Activated naive CD8-positive, alpha-beta T cell treated with anti-CD3 and anti-CD28 coated beads, Interleukin-2, amount 10 ng/mL, durations not matched to agents 7 days and 5 days (primary cell): ENCODE data around the gene NAAA. TPM values are rescaled to one million over a fixed set of nuclear protein-coding genes. Genes with fewer than 3 reads are reported as not detected.

Source experiments
- ATAC-seq: fragments of 150-1000 bp; cut with Tn5 transposase; one replicate; pipeline ENCODE4 v1.10.0; 2021; ENCODE audit warnings: low read depth, moderate library complexity
- POLR2A ChIA-PET: fragments of 350-600 bp; sonication (Branson Sonifier 250); formaldehyde crosslinking; loops from one replicate; lab custom pipeline; 2021; ENCODE audit warnings: antibody characterized with exemption; lab: Charles Lee
- DNase-seq: peaks from one replicate; pipeline ENCODE4 v3.0.0; 2021
- H3K27ac Mint-ChIP-seq: one replicate; pipeline ENCODE4 v1.8.0; 2022; ENCODE audit warnings: mild to moderate bottlenecking, mixed read lengths
- H3K27me3 Mint-ChIP-seq: one replicate; pipeline ENCODE4 v1.8.0; 2022; ENCODE audit warnings: mild to moderate bottlenecking, moderate library complexity, mixed read lengths
- H3K36me3 Mint-ChIP-seq: one replicate; pipeline ENCODE4 v1.8.0; 2021; ENCODE audit warnings: mild to moderate bottlenecking, mixed read lengths
- H3K4me1 Mint-ChIP-seq: one replicate; pipeline ENCODE4 v1.8.0; 2021; ENCODE audit warnings: mixed read lengths
- H3K4me3 Mint-ChIP-seq: one replicate; pipeline ENCODE4 v1.8.0; 2022; ENCODE audit warnings: mild to moderate bottlenecking, moderate library complexity, mixed read lengths
- H3K9me3 Mint-ChIP-seq: one replicate; pipeline ENCODE4 v1.8.0; 2021; ENCODE audit warnings: mixed read lengths
- total RNA-seq, 2 experiments: library from RNA; stranded (reverse); gene quantifications; one replicate each; pipeline ENCODE4 v1.2.3, GENCODE V29; 2021

The NAAA gene
- total RNA-seq, 2 experiments from 2014 or later: 48.3 to 50.5 TPM

DNA sequence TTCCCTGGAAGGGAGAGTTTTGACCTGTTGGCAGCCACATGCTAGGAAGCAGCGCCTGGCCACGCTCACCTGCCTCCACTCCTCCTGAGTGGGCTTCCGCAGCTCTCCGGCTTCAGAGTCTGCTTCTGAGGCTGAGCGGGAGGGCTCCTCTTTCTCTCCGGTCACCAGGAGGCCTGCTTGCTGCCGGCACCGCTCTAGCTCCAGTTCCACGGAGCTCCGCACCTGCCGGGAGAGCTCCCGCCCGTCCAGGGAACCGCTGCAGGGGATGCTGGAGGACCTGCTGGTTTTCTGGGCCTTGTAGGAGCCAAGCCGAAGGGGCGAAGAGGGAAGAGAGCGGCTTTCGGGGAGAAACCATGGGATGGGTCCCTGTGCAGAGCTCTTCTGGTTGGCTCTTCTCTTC, 64.6 kb downstream of the NAAA start:
- Mint-ChIP-seq H3K36me3 (no peaks in the 10 kb centered on the region), H3K27me3 (peaks cover 5% of the 10 kb centered on the region), H3K4me3 (no peak overlapping the region), H3K27ac (no peak overlapping the region), H3K9me3 (no peaks in the 10 kb centered on the region), H3K4me1 (no peaks in the 10 kb centered on the region)
- DNase-seq (no peak), ATAC-seq (no peak)
- POLR2A ChIA-PET: no interaction called here

DNA sequence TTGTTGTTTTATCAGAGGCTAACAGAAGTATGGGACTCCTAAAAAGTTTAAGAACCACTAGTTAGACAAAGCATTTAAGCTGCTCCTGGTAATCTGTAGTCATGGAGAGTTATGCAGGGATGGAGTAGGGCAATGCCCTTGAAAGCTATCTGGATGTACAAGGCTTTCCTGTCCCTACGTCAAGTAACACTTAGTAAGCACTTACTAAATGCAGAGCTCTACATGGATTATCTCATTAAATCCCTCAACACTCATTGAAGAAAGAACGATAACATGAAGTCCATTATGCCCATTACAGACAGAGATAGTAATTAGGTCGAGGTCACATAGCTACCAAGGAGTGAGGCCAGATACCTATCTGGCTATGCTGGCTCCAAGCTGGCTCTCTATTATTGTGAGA, 71.7 kb downstream of the NAAA start:
- no peak overlapping the region for H3K27ac Mint-ChIP-seq
- H3K4me3 Mint-ChIP-seq: no peak overlapping the region
- DNase-seq (no peak), ATAC-seq (no peak)
- H3K27me3 Mint-ChIP-seq: no peaks in the 10 kb centered on the region
- H3K36me3 Mint-ChIP-seq: no peaks in the 10 kb centered on the region
- no peaks in the 10 kb centered on the region for H3K9me3 Mint-ChIP-seq
- H3K4me1 Mint-ChIP-seq: no peaks in the 10 kb centered on the region
- POLR2A ChIA-PET: no interaction called here

DNA sequence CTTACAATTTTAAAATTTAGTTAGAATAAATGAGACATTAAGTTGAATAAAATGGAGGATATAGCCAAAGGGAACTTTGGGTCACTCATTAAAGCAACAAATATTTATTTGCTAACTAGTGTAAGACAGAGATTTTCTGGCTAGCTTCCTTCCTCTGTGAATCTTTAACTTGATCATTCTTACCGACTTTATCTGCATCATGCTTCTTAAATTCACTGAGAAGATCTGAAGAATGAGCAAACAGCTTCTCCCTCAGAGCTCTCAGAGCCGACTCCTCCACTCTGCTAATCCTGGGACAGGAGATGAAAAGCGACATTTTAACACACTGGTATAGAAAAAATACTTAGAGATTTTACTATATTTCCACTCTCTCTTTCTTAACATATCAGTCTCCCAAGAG, 73.7 kb downstream of the NAAA start:
- POLR2A ChIA-PET: no interaction called here
- Mint-ChIP-seq H3K27me3 (no peaks in the 10 kb centered on the region), H3K36me3 (no peaks in the 10 kb centered on the region), H3K4me1 (no peaks in the 10 kb centered on the region), H3K27ac (no peak overlapping the region), H3K4me3 (no peak overlapping the region), H3K9me3 (no peaks in the 10 kb centered on the region)
- no peak for ATAC-seq
- DNase-seq: no peak

Other genes with a start within 250 kb of the NAAA start
- gene USO1, start 216.4 kb downstream of the NAAA start, total RNA-seq: 10 to 100 TPM; 32.3 to 34.6 TPM
- gene PPEF2, start 38.6 kb downstream of the NAAA start, total RNA-seq: under 1 TPM; 0.17 TPM
- 10 to 100 TPM; 47.5 to 50.8 TPM for gene SDAD1, start 49.9 kb upstream of the NAAA start, total RNA-seq
- gene CXCL9, start 66.5 kb upstream of the NAAA start, total RNA-seq: under 1 TPM; 0.20 to 0.22 TPM
- under 1 TPM in 1 of 2 experiments, not detected in 1; 0.26 TPM for gene CXCL10, start 82.5 kb upstream of the NAAA start, total RNA-seq
- gene CXCL11, start 95.1 kb upstream of the NAAA start, total RNA-seq: not detected
- gene ART3, start 133.7 kb upstream of the NAAA start, total RNA-seq: not detected
- gene NUP54, start 207.4 kb upstream of the NAAA start, total RNA-seq: 10 to 100 TPM; 48.7 to 54.7 TPM